SK-N-MC (cell line): ENCODE data around the gene CDH19.

Experiments
- DNase-seq: peaks from one replicate; pipeline ENCODE4 v3.0.0-alpha.2; 2011; ENCODE audit warnings: low read depth, low spot score
- H3K27ac ChIP-seq: fragments of 200-600 bp; sonication (generic); 2 replicates; pipeline ENCODE4 v1.5.1; 2016; ENCODE audit warnings: mixed run types
- H3K36me3 ChIP-seq: fragments of 200-600 bp; sonication (generic); 2 replicates; pipeline ENCODE4 v1.6.1; 2017; ENCODE audit warnings: antibody characterized with exemption, low read length, mixed read lengths; ENCODE audit not compliant: insufficient read depth
- H3K4me3 ChIP-seq: fragments of 200-600 bp; sonication (generic); 2 replicates; pipeline ENCODE4 v1.5.1; 2016
- H3K9ac ChIP-seq: fragments of 200-600 bp; sonication (generic); 2 replicates; pipeline ENCODE4 v1.8.0; 2017; ENCODE audit warnings: mixed run types, mixed read lengths; ENCODE audit not compliant: insufficient read length
- H3K9me3 ChIP-seq: fragments of 200-600 bp; sonication (generic); 2 replicates; pipeline ENCODE4 v1.6.1; 2017; ENCODE audit warnings: low read depth, mild to moderate bottlenecking, antibody characterized with exemption, low read length, moderate library complexity, mixed read lengths
- EZH2 ChIP-seq: fragments of 200-600 bp; sonication (generic); IDR thresholded peaks from one replicate; pipeline ENCODE4 v1.6.1; 2017; ENCODE audit warnings: antibody characterized with exemption
- FOXP2 ChIP-seq: optimal IDR thresholded peaks from 2 replicates; pipeline ENCODE3; 2011; ENCODE audit warnings: mild to moderate bottlenecking, moderate library complexity; ENCODE audit not compliant: insufficient read depth; ENCODE audit errors: extremely low read length, control extremely low read depth
- POLR2AphosphoS5 ChIP-seq: IDR thresholded peaks from 2 replicates; pipeline ENCODE4 v1.6.1; 2012; ENCODE audit warnings: mild to moderate bottlenecking, low read depth, low read length, borderline replicate concordance

Gene CDH19

DNA sequence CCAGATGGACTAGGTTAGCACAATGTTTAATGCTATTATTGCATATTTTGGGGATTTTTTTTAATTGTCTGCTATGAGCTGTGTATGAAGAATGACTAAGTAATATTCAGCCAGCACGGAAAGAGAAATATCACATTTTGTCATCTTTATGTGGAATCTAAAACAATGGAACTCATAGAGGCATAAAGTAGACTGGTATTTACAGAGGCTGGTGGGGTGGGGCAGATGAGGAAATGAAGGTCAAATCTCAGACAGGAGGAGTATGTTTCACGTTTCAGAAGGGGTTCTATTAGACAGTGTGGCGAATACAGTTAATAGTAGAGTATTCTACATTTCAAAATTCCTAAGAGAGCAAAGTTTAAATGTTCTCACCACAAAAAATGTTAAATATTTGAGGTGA is 4.7 kb downstream of the CDH19 start:
- H3K9ac ChIP-seq, result no peak overlapping the region
- H3K4me3 ChIP-seq, result no peak overlapping the region
- DNase-seq, result no peak
- no peaks in the 10 kb centered on the region for H3K36me3 ChIP-seq
- TF ChIP-seq EZH2 (no peak), POLR2AphosphoS5 (no peak), FOXP2 (no peak)
- no peak overlapping the region for H3K27ac ChIP-seq
- H3K9me3 ChIP-seq, result no peaks in the 10 kb centered on the region

DNA sequence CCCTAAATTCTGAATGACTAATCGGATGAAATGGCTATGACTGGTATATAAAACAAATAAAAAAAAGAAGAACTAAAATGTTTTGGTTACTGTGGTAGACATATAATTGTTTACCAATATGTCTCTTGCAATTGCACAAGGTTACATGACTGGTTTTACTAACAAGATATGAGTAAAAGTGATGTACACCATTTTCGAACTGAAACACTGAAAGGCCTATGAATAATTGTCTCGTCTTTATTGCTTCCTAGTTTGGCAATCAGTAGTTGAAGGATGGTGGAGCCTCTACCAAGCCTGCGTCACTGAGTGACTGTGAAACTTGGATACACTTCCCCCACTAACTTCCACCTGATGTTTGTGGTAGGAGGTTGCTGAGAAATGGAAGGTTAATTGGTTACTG is 16.5 kb downstream of the CDH19 start:
- no peak for DNase-seq
- no peaks in the 10 kb centered on the region for H3K36me3 ChIP-seq
- no peak overlapping the region for H3K9ac ChIP-seq
- H3K9me3 ChIP-seq, result no peaks in the 10 kb centered on the region
- no peak overlapping the region for H3K27ac ChIP-seq
- TF ChIP-seq POLR2AphosphoS5 (no peak), EZH2 (no peak), FOXP2 (no peak)
- H3K4me3 ChIP-seq, result no peak overlapping the region

DNA sequence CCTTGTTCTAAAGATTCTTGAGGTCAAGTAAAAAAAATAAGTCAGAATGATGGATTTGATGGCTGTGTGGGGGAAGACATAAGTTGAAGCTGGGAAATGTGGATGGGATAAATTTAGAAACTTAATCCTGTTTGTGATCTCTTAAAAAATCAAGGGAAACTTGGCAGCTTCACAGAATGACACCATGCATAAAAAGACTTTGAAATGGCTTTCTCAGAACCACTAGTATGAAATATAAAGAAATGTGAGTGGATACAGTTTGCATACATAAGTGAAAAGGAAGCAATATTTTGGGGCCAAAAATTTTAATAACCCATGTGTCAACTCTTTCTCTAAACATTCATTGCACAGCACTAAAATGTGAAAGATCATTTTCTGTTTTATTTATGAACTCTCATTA is 21.7 kb downstream of the CDH19 start:
- H3K4me3 ChIP-seq, result no peak overlapping the region
- TF ChIP-seq EZH2, result no peak
- TF ChIP-seq FOXP2, result no peak
- no peak for TF ChIP-seq POLR2AphosphoS5
- no peak overlapping the region for H3K9ac ChIP-seq
- no peaks in the 10 kb centered on the region for H3K36me3 ChIP-seq
- no peaks in the 10 kb centered on the region for H3K9me3 ChIP-seq
- H3K27ac ChIP-seq, result peak overlapping the region; percentile 15; the same call in 1 of the 2 replicates
- DNase-seq, result peak; percentile 39

DNA sequence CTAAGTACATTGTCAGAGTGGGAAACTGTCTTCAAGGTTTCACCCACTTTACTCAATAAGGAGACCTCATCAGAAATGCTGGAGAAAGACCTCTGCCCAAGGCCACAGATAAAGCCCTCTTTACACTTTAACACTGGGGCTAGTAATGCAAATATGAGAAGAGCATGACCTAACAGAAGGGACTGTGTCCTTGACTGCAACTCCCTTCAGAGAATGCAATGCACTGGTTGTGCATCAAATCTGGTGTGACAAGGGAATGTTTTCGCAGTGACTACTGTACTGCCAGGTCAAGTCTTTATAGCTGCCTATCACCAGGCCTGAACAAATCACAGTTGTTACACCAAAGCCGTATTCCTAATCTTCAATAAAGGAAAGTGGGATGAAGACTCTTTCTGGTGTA is 28.6 kb downstream of the CDH19 start:
- Histone ChIP-seq H3K36me3 (no peaks in the 10 kb centered on the region), H3K4me3 (no peak overlapping the region), H3K9ac (no peak overlapping the region), H3K27ac (no peak overlapping the region), H3K9me3 (no peaks in the 10 kb centered on the region)
- no peak for TF ChIP-seq EZH2
- TF ChIP-seq POLR2AphosphoS5, result no peak
- no peak for TF ChIP-seq FOXP2
- no peak for DNase-seq

DNA sequence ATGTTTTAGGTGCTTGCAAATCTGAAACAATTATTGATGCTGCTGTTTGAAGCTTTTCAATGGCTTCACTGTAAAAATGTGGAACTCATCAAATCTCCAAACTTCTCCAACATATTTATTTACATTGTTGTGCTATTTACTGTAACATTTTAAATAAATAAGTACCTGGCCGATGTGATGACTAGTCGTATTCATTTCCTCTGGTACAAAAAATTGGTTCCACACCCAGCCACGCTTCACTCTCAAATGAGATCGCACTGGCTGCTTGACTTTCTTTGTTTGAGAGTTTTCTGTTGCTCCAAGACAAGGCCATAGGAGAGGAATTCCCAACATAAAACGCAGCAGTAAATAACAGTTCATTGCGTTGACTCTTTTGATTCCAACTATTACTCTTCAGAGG is 32.0 kb downstream of the CDH19 start:
- Histone ChIP-seq H3K9ac (no peak overlapping the region), H3K36me3 (no peaks in the 10 kb centered on the region), H3K9me3 (no peaks in the 10 kb centered on the region), H3K27ac (no peak overlapping the region), H3K4me3 (no peak overlapping the region)
- TF ChIP-seq FOXP2 (no peak), EZH2 (no peak), POLR2AphosphoS5 (no peak)
- no peak for DNase-seq

DNA sequence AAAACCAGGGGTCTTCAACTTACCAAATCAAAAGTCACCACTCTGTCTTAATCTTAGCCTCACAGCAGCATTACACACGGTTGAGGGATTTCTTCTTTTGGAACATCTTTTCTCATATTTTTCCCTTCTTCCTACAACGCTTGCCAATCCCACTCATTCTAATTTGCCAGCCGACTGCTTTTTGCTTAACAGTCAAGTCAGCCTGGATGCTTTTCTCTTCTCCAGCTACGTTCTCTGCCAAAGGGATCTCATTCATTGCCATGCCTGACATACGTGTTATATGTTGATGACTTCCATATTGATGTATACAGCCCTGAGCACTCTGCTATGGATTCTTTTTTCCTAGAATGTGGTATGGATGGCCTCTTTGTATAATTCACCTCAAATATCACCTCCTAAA is 37.3 kb downstream of the CDH19 start:
- no peak overlapping the region for H3K9ac ChIP-seq
- DNase-seq, result no peak
- no peaks in the 10 kb centered on the region for H3K36me3 ChIP-seq
- H3K4me3 ChIP-seq, result no peak overlapping the region
- H3K27ac ChIP-seq, result no peak overlapping the region
- H3K9me3 ChIP-seq, result no peaks in the 10 kb centered on the region
- TF ChIP-seq POLR2AphosphoS5 (no peak), FOXP2 (no peak), EZH2 (no peak)

DNA sequence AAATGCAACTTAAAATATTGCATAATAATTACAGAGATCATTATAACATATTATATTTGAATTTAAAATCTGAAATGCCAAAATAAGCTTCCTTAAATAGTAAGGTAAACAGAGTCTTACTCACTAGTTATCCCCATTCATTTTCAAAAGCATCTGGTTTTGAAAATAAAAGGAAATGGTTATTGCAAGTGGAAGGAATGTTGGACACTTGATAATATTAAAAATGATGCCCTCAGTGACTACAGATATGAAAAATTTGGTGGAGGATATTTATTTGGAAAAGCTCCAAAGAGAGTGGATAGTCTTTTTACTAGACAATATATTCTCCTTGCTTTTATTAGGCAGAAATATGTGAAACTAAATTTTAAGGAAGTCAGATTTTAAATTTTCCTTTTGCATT is 39.7 kb downstream of the CDH19 start:
- Histone ChIP-seq H3K9ac (no peak overlapping the region), H3K36me3 (no peaks in the 10 kb centered on the region), H3K4me3 (no peak overlapping the region), H3K27ac (no peak overlapping the region), H3K9me3 (no peaks in the 10 kb centered on the region)
- DNase-seq, result no peak
- TF ChIP-seq EZH2, result no peak
- TF ChIP-seq FOXP2, result no peak

DNA sequence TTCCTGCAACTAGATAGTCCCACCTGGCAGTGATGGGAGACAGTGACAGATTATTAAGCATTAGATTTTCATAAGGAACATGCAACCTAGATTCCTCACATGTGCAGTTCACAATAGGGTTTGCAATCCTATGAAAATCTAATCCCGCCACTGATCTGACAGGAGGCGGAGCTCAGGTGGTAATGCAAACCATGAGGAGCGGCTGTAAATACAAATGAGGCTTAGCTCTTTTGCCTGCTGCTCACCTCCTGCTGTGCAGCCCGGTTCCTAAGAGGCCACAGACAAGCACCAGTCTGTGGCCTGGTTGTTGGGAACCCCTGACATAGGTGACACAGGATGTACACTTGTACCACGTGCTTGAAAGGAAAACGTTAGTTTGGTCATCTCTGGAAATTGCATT is 41.6 kb downstream of the CDH19 start:
- no peak for DNase-seq
- no peaks in the 10 kb centered on the region for H3K36me3 ChIP-seq
- H3K9ac ChIP-seq, result no peak overlapping the region
- no peak overlapping the region for H3K4me3 ChIP-seq
- H3K9me3 ChIP-seq, result no peaks in the 10 kb centered on the region
- H3K27ac ChIP-seq, result no peak overlapping the region
- TF ChIP-seq FOXP2 (no peak), EZH2 (no peak), POLR2AphosphoS5 (no peak)

DNA sequence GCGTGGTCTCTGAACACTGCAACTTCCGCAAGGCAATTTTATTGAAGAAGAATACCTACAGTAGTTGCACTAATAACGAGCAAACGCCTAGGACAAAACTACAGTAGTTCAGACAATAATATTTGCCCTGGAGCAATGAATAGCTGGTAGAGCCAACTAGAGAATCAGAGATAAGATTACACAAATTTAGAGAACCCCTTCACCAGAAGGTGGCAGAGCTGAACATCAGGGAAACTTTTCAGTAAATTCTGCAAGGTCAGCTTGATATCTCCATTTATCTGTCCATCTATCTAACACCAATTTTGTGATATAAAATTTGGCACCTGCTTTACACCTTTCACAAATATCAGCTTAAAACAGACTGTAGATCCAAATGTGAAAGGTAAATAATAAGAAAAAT is 43.8 kb downstream of the CDH19 start:
- Histone ChIP-seq H3K9ac (no peak overlapping the region), H3K9me3 (no peaks in the 10 kb centered on the region), H3K27ac (no peak overlapping the region), H3K4me3 (no peak overlapping the region), H3K36me3 (no peaks in the 10 kb centered on the region)
- TF ChIP-seq POLR2AphosphoS5 (no peak), FOXP2 (no peak), EZH2 (no peak)
- no peak for DNase-seq

DNA sequence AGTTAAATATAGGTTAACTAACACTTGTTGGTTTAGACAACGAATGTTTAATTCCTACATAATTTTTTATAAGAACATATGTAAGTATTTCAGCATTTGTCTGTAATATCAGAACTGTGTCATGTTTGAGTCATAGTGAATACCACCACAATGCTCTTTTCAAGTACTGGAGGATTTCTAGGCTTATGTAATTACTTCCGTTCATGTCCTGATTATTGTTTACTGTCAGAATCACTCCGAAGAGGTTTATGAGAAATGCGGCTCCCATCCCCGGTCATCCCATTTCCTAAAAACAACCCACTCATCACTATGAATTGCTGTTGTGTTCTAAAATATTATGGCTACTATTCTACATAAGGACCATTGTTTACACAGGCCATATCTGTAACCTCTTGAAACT is 45.1 kb downstream of the CDH19 start:
- Histone ChIP-seq H3K9ac (no peak overlapping the region), H3K36me3 (no peaks in the 10 kb centered on the region), H3K27ac (no peak overlapping the region), H3K9me3 (no peaks in the 10 kb centered on the region), H3K4me3 (no peak overlapping the region)
- TF ChIP-seq FOXP2 (no peak), POLR2AphosphoS5 (no peak), EZH2 (no peak)
- no peak for DNase-seq
